GM19328 (cell line): ENCODE results near the gene ASH1L.

Experiments
- ATAC-seq: cut with Tn5 transposase; IDR thresholded peaks from one replicate; pipeline ENCODE4 v1.9.1; 2021; ENCODE audit warnings: mild to moderate bottlenecking, moderate library complexity; ENCODE audit not compliant: unreplicated experiment

ASH1L gene

DNA sequence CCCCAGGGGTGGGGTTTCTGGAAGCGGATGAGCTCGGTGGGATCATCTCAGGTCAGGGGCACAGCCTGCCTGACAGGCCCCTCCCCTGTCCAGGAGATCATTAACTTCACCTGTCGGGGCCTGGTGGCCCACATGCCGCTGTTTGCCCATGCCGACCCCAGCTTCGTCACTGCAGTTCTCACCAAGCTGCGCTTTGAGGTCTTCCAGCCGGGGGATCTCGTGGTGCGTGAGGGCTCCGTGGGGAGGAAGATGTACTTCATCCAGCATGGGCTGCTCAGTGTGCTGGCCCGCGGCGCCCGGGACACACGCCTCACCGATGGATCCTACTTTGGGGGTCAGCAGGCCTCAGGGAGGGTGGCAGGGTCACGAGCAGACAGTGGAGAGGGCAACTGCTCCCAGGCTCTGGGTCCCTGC is 277.0 kb downstream of the ASH1L start:
- no peak for ATAC-seq
